22Rv1 (cell line): Measurements from ENCODE around the gene SYNC.

Experiments
- ZFX ChIP-seq: fragments of 450-650 bp; IDR thresholded peaks from 2 replicates; pipeline ENCODE4 v1.6.1; 2017; ENCODE audit warnings: antibody characterized with exemption, borderline replicate concordance
- TF ChIP-seq, protein P1 (sequence below): fragments of 450-650 bp; IDR thresholded peaks from 2 replicates; pipeline ENCODE4 v1.5.1; 2017; ENCODE audit warnings: mild to moderate bottlenecking

DNA sequence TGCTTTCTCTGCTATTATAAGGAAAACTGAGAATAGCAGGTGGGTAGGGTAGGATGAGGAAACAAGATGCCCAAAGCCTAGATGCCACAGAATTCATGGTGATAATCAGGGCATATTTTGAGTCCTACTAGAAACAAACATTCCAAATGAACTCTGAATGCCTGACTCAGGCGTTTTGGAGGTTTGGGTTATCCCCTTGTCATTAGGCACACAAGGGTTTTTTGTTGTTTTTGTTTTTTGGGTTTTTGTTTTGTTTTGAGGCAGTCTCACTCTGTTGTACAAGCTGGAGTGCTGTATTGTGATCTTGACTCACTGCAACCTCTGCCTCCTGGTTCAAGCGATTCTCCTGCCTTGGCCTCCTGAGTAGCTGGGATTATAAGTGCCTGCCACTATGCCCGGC, 19.2 kb downstream of the SYNC start:
- TF ChIP-seq, protein P1, sequence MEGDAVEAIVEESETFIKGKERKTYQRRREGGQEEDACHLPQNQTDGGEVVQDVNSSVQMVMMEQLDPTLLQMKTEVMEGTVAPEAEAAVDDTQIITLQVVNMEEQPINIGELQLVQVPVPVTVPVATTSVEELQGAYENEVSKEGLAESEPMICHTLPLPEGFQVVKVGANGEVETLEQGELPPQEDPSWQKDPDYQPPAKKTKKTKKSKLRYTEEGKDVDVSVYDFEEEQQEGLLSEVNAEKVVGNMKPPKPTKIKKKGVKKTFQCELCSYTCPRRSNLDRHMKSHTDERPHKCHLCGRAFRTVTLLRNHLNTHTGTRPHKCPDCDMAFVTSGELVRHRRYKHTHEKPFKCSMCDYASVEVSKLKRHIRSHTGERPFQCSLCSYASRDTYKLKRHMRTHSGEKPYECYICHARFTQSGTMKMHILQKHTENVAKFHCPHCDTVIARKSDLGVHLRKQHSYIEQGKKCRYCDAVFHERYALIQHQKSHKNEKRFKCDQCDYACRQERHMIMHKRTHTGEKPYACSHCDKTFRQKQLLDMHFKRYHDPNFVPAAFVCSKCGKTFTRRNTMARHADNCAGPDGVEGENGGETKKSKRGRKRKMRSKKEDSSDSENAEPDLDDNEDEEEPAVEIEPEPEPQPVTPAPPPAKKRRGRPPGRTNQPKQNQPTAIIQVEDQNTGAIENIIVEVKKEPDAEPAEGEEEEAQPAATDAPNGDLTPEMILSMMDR = no peak
- no peak for TF ChIP-seq ZFX
